Adrenal gland (tissue), 5 donors: ENCODE data around the gene ACTR1B.
"Not testable (repeated sequence)": the region's sequence is repeated elsewhere in the genome, so short reads cannot be mapped to it uniquely, and the experiment has no call there.

Source experiments
- POLR2A ChIP-seq, 2 donors: fragments of 450-650 bp; IDR thresholded peaks; one replicate each; pipeline ENCODE4 v1.6.1; 2017; ENCODE audit warnings: antibody characterized with exemption in 2 of 2, mild to moderate bottlenecking in 2 of 2, moderate library complexity in 1 of 2
- TF ChIP-seq, protein P1 (sequence below), 6 experiments: fragments of 450-650 bp in 4 of 6; fragments of 200-600 bp in 2 of 6; sonication (generic) in 1 of 6; IDR thresholded peaks; 1 replicate in 5 of 6; 2 replicates in 1 of 6; pipeline versions ENCODE4 v1.5.1 to v1.8.0; 2016 to 2021; ENCODE audit warnings: antibody characterized with exemption in 6 of 6, mild to moderate bottlenecking in 2 of 6, moderate library complexity in 1 of 6
- donor health status: DM: no; HTN: no; CAD: no.

DNA sequence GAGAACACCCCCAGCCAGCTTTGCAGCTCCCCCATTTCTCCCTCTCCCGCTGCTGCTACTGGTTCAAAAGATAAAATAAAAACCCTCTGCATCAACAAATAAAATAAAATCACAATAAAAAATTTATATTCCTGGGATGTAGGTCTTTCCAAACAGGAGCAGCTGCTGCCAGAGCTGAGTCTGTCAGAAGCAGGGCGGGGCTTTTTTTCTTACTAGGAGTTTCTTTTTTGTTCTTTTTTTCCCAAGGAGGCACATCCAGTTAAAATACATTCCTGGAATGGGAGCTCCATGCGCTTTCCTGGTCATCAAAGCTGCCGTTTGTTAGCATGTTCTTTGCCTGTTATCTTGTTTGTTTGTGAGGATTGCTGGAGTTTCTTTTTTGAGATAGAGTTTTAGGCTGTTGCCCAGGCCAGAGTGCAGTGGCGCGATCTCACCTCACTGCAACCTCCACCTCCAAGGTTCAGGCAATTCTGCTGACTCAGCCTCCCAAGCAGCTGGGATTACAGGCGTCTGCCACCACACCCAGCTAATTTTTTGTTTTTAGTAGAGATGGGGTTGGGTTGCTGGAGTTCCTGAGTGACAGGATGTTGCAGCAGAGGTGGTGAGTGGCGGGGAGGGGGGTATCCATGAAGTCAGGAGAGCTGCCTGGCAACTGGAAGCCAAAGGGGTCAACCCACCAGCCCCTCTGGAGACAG lies 38.3 kb downstream of the ACTR1B start:
- TF ChIP-seq, protein P1, sequence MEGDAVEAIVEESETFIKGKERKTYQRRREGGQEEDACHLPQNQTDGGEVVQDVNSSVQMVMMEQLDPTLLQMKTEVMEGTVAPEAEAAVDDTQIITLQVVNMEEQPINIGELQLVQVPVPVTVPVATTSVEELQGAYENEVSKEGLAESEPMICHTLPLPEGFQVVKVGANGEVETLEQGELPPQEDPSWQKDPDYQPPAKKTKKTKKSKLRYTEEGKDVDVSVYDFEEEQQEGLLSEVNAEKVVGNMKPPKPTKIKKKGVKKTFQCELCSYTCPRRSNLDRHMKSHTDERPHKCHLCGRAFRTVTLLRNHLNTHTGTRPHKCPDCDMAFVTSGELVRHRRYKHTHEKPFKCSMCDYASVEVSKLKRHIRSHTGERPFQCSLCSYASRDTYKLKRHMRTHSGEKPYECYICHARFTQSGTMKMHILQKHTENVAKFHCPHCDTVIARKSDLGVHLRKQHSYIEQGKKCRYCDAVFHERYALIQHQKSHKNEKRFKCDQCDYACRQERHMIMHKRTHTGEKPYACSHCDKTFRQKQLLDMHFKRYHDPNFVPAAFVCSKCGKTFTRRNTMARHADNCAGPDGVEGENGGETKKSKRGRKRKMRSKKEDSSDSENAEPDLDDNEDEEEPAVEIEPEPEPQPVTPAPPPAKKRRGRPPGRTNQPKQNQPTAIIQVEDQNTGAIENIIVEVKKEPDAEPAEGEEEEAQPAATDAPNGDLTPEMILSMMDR (IDR thresholded peaks at IDR 0.05): not testable (repeated sequence)
- not testable (repeated sequence) for TF ChIP-seq POLR2A (IDR thresholded peaks at IDR 0.05)
